ENCODE data around the gene OR2C3.

Gene OR2C3

GRCh38 chr1:247557926-247558674, 21.9 kb upstream of the OR2C3 start:
- H2AFZ ChIP-seq (ENCODE audit: low read depth, low read length, severe bottlenecking) = no peak overlapping the region
- H3K4me2 ChIP-seq (ENCODE audit: low read depth, low read length, poor library complexity, severe bottlenecking) = no peak overlapping the region
- H3K79me2 ChIP-seq (ENCODE audit: insufficient read depth, low read length) = no peaks in the 10 kb centered on the region
- H3F3A ChIP-seq (ENCODE audit: insufficient read depth) = no peaks in the 10 kb centered on the region
- H3K9me2 ChIP-seq (replicated peaks; ENCODE audit: insufficient read depth, low read length) = no peaks in the 10 kb centered on the region
- H3K27ac ChIP-seq (ENCODE audit: low read depth, low read length) = no peak overlapping the region
- no peak for TF ChIP-seq CTCF (IDR thresholded peaks at IDR 0.05; ENCODE audit: insufficient read depth, low read length, poor library complexity, severe bottlenecking)
- TF ChIP-seq EZH2phosphoT487 (conservative IDR thresholded peaks at IDR 0.05; ENCODE audit: low read length) = no peak
- H3K9me3 ChIP-seq (ENCODE audit: insufficient read depth, low read length) = no peaks in the 10 kb centered on the region
- no peak overlapping the region for H3K9ac ChIP-seq (ENCODE audit: low read length)
- no peaks in the 10 kb centered on the region for H3K27me3 ChIP-seq (ENCODE audit: low read length)
- no peaks in the 10 kb centered on the region for H3K36me3 ChIP-seq (ENCODE audit: low read length)
- no peak overlapping the region for H3K4me3 ChIP-seq (ENCODE audit: insufficient read depth, low read length, poor library complexity, severe bottlenecking)
- no peaks in the 10 kb centered on the region for H4K20me1 ChIP-seq (ENCODE audit: low read depth, low read length)

- H3K36me3 ChIP-seq (ENCODE audit: low read length) = no peaks in the 10 kb centered on the region
- no peak overlapping the region for H3K4me2 ChIP-seq (ENCODE audit: low read depth, low read length, poor library complexity, severe bottlenecking)
- TF ChIP-seq EZH2phosphoT487 (conservative IDR thresholded peaks at IDR 0.05; ENCODE audit: low read length) (no peak), CTCF (IDR thresholded peaks at IDR 0.05; ENCODE audit: insufficient read depth, low read length, poor library complexity, severe bottlenecking) (no peak)
- no peak overlapping the region for H2AFZ ChIP-seq (ENCODE audit: low read depth, low read length, severe bottlenecking)
- no peaks in the 10 kb centered on the region for H3K79me2 ChIP-seq (ENCODE audit: insufficient read depth, low read length)
- H3K27ac ChIP-seq (ENCODE audit: low read depth, low read length) = no peak overlapping the region
- no peaks in the 10 kb centered on the region for H3K9me3 ChIP-seq (ENCODE audit: insufficient read depth, low read length)
- H4K20me1 ChIP-seq (ENCODE audit: low read depth, low read length) = no peaks in the 10 kb centered on the region
- H3F3A ChIP-seq (ENCODE audit: insufficient read depth) = no peaks in the 10 kb centered on the region
- H3K9me2 ChIP-seq (replicated peaks; ENCODE audit: insufficient read depth, low read length) = no peaks in the 10 kb centered on the region
- H3K27me3 ChIP-seq (ENCODE audit: low read length) = no peaks in the 10 kb centered on the region
- H3K4me3 ChIP-seq (ENCODE audit: insufficient read depth, low read length, poor library complexity, severe bottlenecking) = no peak overlapping the region
- no peak overlapping the region for H3K9ac ChIP-seq (ENCODE audit: low read length)
Observed at GRCh38 chr1:247552231-247552630, 16.0 kb upstream of the OR2C3 start.

- no peaks in the 10 kb centered on the region for H3K79me2 ChIP-seq (ENCODE audit: insufficient read depth, low read length)
- no peak overlapping the region for H2AFZ ChIP-seq (ENCODE audit: low read depth, low read length, severe bottlenecking)
- H3K27ac ChIP-seq (ENCODE audit: low read depth, low read length) = no peak overlapping the region
- no peaks in the 10 kb centered on the region for H3F3A ChIP-seq (ENCODE audit: insufficient read depth)
- H3K4me3 ChIP-seq (ENCODE audit: insufficient read depth, low read length, poor library complexity, severe bottlenecking) = no peak overlapping the region
- no peaks in the 10 kb centered on the region for H4K20me1 ChIP-seq (ENCODE audit: low read depth, low read length)
- no peaks in the 10 kb centered on the region for H3K36me3 ChIP-seq (ENCODE audit: low read length)
- H3K4me2 ChIP-seq (ENCODE audit: low read depth, low read length, poor library complexity, severe bottlenecking) = no peak overlapping the region
- H3K9me3 ChIP-seq (ENCODE audit: insufficient read depth, low read length) = no peaks in the 10 kb centered on the region
- no peak overlapping the region for H3K9ac ChIP-seq (ENCODE audit: low read length)
- no peaks in the 10 kb centered on the region for H3K9me2 ChIP-seq (replicated peaks; ENCODE audit: insufficient read depth, low read length)
- TF ChIP-seq EZH2phosphoT487 (conservative IDR thresholded peaks at IDR 0.05; ENCODE audit: low read length) = no peak
- no peak for TF ChIP-seq CTCF (IDR thresholded peaks at IDR 0.05; ENCODE audit: insufficient read depth, low read length, poor library complexity, severe bottlenecking)
- no peaks in the 10 kb centered on the region for H3K27me3 ChIP-seq (ENCODE audit: low read length)
Observed at GRCh38 chr1:247551721-247552120, 15.5 kb upstream of the OR2C3 start.

Measured in SU-DHL-6 (cell line).